Neural crest cell (in vitro differentiated cells): Measurements from ENCODE around the gene RNF31. TPM values are rescaled to one million over a fixed set of nuclear protein-coding genes. Genes with fewer than 3 reads are reported as not detected.

Experiments used
- DNase-seq: peaks from one replicate; pipeline ENCODE4 v3.0.0; 2021; ENCODE audit warnings: low read depth, mixed read lengths, low spot score
- H3K27ac Mint-ChIP-seq: one replicate; pipeline ENCODE4 v1.8.0; 2021; ENCODE audit warnings: mild to moderate bottlenecking, mixed read lengths; ENCODE audit not compliant: unreplicated experiment
- H3K27me3 Mint-ChIP-seq: 2 replicates; pipeline ENCODE4 v1.8.0; 2021; ENCODE audit warnings: low read depth, mild to moderate bottlenecking, mixed read lengths
- H3K36me3 Mint-ChIP-seq: 2 replicates; pipeline ENCODE4 v1.8.0; 2021; ENCODE audit warnings: low read depth, mild to moderate bottlenecking, mixed read lengths
- H3K4me1 Mint-ChIP-seq: 2 replicates; pipeline ENCODE4 v1.8.0; 2021; ENCODE audit warnings: mixed read lengths
- H3K4me3 Mint-ChIP-seq: one replicate; pipeline ENCODE4 v1.8.0; 2021; ENCODE audit warnings: mild to moderate bottlenecking, mixed read lengths
- H3K9me3 Mint-ChIP-seq: 2 replicates; pipeline ENCODE4 v1.8.0; 2021; ENCODE audit warnings: mixed read lengths
- total RNA-seq: library from RNA; stranded (reverse); gene quantifications from 2 replicates; pipeline ENCODE4 v1.2.1, GENCODE V29; 2021
- TF ChIP-seq, protein P1 (sequence below): fragments of 200-600 bp; sonication (generic); conservative IDR thresholded peaks from 2 replicates; pipeline ENCODE4 v1.5.0; 2021; ENCODE audit warnings: antibody characterized with exemption, mild to moderate bottlenecking

Gene RNF31
- total RNA-seq, 1 donor from 2014 or later = 65.5 TPM

DNA sequence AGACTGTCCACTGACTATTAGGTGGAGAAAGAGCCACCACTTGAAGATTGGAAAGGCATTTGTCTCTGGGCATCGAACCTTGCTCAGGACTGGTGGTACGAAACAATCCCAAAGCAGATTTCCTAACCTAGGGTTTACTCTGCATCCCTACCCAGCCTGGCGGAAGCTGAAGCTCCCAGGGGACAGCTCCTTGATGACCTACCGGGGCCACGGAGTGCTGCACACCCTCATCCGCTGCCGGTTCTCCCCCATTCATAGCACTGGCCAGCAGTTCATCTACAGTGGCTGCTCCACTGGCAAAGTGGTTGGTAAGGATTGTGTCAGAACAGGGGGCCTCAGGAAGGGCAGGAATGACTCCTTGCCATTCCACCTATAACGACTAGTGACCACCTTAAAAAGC lies 26.1 kb upstream of the RNF31 start:
- H3K9me3 Mint-ChIP-seq = no peaks in the 10 kb centered on the region
- H3K4me1 Mint-ChIP-seq = peaks cover 5% of the 10 kb centered on the region
- H3K4me3 Mint-ChIP-seq = no peak overlapping the region
- peaks cover 2% of the 10 kb centered on the region for H3K36me3 Mint-ChIP-seq
- no peak for DNase-seq
- no peaks in the 10 kb centered on the region for H3K27me3 Mint-ChIP-seq
- no peak overlapping the region for H3K27ac Mint-ChIP-seq
- TF ChIP-seq, protein P1, sequence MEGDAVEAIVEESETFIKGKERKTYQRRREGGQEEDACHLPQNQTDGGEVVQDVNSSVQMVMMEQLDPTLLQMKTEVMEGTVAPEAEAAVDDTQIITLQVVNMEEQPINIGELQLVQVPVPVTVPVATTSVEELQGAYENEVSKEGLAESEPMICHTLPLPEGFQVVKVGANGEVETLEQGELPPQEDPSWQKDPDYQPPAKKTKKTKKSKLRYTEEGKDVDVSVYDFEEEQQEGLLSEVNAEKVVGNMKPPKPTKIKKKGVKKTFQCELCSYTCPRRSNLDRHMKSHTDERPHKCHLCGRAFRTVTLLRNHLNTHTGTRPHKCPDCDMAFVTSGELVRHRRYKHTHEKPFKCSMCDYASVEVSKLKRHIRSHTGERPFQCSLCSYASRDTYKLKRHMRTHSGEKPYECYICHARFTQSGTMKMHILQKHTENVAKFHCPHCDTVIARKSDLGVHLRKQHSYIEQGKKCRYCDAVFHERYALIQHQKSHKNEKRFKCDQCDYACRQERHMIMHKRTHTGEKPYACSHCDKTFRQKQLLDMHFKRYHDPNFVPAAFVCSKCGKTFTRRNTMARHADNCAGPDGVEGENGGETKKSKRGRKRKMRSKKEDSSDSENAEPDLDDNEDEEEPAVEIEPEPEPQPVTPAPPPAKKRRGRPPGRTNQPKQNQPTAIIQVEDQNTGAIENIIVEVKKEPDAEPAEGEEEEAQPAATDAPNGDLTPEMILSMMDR = no peak

- H3K27ac Mint-ChIP-seq = no peak overlapping the region
- no peak overlapping the region for H3K4me3 Mint-ChIP-seq
- no peaks in the 10 kb centered on the region for H3K4me1 Mint-ChIP-seq
- no peak for DNase-seq
- TF ChIP-seq, protein P1 = no peak
- H3K36me3 Mint-ChIP-seq = peaks cover 2% of the 10 kb centered on the region
- H3K9me3 Mint-ChIP-seq = no peaks in the 10 kb centered on the region
- no peaks in the 10 kb centered on the region for H3K27me3 Mint-ChIP-seq
Measured at GRCh38 chr14:24122416-24122815, 24.9 kb upstream of the RNF31 start.

- Mint-ChIP-seq H3K9me3 (no peaks in the 10 kb centered on the region), H3K27ac (no peak overlapping the region), H3K36me3 (peaks cover 2% of the 10 kb centered on the region), H3K4me3 (no peak overlapping the region), H3K4me1 (no peaks in the 10 kb centered on the region), H3K27me3 (no peaks in the 10 kb centered on the region)
- TF ChIP-seq, protein P1 = no peak
- no peak for DNase-seq
Measured at GRCh38 chr14:24122898-24123297, 24.4 kb upstream of the RNF31 start.

DNA sequence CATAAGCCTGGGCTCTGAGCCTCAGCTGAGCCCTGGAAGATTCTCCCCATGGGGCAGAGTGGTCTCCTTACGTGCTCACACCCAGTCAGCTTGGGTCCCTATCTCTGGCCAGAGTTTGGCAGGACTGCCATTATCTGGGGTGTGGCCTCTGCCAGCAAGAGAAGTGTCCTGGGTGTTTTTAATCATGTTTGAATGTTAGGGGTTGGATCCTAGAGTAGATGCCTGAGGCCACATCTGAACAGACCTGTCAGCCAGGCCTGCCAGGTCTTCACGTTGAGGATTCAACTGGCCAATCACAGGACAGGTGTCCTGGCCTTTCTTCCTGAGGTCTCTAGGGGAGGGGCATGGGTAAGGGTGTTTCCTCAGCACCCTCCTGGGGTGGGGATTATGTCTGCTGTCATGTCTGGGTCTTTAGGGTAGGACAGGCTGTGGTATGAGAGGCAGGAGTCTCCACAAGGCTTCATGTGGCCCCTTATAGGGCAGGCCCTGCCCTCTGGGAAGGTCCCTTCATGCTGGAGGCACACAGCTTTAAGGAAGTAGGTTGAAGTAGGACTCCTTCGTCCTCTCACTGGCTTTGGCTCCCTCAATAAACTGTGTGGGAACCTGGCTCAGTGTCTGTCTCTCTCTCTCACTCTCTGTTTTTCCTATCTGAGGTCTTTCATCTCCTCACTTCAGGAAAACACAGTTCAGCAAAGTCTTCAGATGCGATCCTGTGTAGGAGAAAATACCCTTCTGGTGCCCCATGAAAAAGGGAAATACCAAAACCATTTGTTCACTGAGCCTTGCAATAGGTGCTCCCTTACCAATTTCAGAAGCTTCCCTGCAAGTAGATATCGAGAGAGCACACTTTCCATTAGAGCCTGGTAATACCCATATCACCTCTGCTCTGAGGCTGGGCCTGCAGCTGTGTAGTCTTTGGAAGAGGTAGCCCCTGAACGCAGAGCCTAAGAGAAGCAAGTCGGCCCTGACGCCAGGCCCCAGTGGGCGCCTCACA lies 23.6 kb upstream of the RNF31 start:
- Mint-ChIP-seq H3K4me1 (no peaks in the 10 kb centered on the region), H3K36me3 (peaks cover under 1% of the 10 kb centered on the region), H3K9me3 (no peaks in the 10 kb centered on the region), H3K27ac (no peak overlapping the region), H3K27me3 (no peaks in the 10 kb centered on the region), H3K4me3 (no peak overlapping the region)
- DNase-seq = no peak
- TF ChIP-seq, protein P1 = no peak

DNA sequence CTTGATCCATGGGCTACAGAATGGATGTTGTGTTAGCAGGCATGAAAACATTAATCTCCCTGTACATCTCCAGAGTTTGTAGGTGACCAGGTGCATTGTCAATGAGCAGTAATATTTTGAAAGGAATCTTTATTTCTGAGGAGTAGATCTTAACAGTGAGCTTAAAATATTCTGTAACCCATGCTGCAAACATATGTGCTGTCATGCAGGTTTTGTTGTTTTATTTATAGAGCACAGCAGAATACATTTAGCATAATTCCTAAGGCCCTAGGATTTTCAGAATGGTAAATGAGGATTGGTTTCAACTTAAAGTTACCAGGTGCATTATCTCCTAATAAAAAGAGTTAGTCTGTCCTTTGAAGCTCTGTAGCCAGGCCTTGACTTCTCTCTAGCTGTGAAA lies 20.4 kb upstream of the RNF31 start:
- H3K4me1 Mint-ChIP-seq = no peaks in the 10 kb centered on the region

More for the DNA sequence above, 20.4 kb upstream of the RNF31 start:
- TF ChIP-seq, protein P1 = no peak
- Mint-ChIP-seq H3K36me3 (no peaks in the 10 kb centered on the region), H3K9me3 (no peaks in the 10 kb centered on the region), H3K27ac (no peak overlapping the region), H3K27me3 (no peaks in the 10 kb centered on the region), H3K4me3 (no peak overlapping the region)
- DNase-seq = no peak
